DMS114 treated with DMSO at 0.1 percent for 48 hours (cell line): ENCODE measurements around the gene HNRNPUL2.
A peak's percentile ranks its signal among the peaks of the same experiment; 100 is the strongest.
"Not testable (repeated sequence)": the region's sequence is repeated elsewhere in the genome, so short reads cannot be mapped to it uniquely, and the experiment has no call there.

Experiments used
- DNase-seq: peaks from one replicate; lab custom pipeline; 2025; ENCODE audit not compliant: unreplicated experiment; lab: John Stamatoyannopoulos, UW

Gene HNRNPUL2

GRCh38 chr11:62727165-62727871, at the start of gene HNRNPUL2:
HNRNPUL2 (minus strand) TSS chr11:62727457; CDS start chr11:62727156, 301 bp downstream.
- DNase-seq, result peak; percentile 98

- no peak for DNase-seq
Observed at GRCh38 chr11:62775646-62776045, 48.4 kb upstream of the HNRNPUL2 start.

- DNase-seq, result no peak
Observed at GRCh38 chr11:62774407-62774806, 47.1 kb upstream of the HNRNPUL2 start.

GRCh38 chr11:62771144-62772021, 44.1 kb upstream of the HNRNPUL2 start, which contains the start of gene TAF6L:
TAF6L (plus strand) TSS chr11:62771396; CDS start chr11:62775784, 4,388 bp downstream.
- DNase-seq, result peak; percentile 96

GRCh38 chr11:62770778-62771143, 43.5 kb upstream of the HNRNPUL2 start:
- DNase-seq, result no peak

GRCh38 chr11:62760867-62761227, 33.6 kb upstream of the HNRNPUL2 start:
- DNase-seq, result not testable (repeated sequence)

GRCh38 chr11:62757846-62758788, 30.9 kb upstream of the HNRNPUL2 start:
- no peak for DNase-seq

GRCh38 chr11:62755086-62755615, 27.9 kb upstream of the HNRNPUL2 start:
- no peak for DNase-seq

GRCh38 chr11:62753736-62754603, 26.7 kb upstream of the HNRNPUL2 start, which contains the start of gene ZBTB3:
ZBTB3 (minus strand) TSS chr11:62754160; CDS start chr11:62753664, 496 bp downstream.
- DNase-seq, result peak; percentile 99

- no peak for DNase-seq
Observed at GRCh38 chr11:62752994-62753735, 25.9 kb upstream of the HNRNPUL2 start.

GRCh38 chr11:62752177-62752785, 25.0 kb upstream of the HNRNPUL2 start:
- DNase-seq, result no peak

- DNase-seq, result not testable (repeated sequence)
Observed at GRCh38 chr11:62749931-62750330, 22.7 kb upstream of the HNRNPUL2 start.

GRCh38 chr11:62747475-62748160, 20.4 kb upstream of the HNRNPUL2 start:
- no peak for DNase-seq

- no peak for DNase-seq
Observed at GRCh38 chr11:62737196-62737595, 9.9 kb upstream of the HNRNPUL2 start.

GRCh38 chr11:62732830-62733229, 5.6 kb upstream of the HNRNPUL2 start:
- DNase-seq, result peak; percentile 47

- not testable (repeated sequence) for DNase-seq
Observed at GRCh38 chr11:62730076-62730475, 2.8 kb upstream of the HNRNPUL2 start.

GRCh38 chr11:62728171-62728988, 1.1 kb upstream of the HNRNPUL2 start, which contains the start of gene TTC9C:
TTC9C (plus strand) TSS chr11:62728486; CDS start chr11:62728849, 363 bp downstream.
- peak; percentile 92 for DNase-seq
